CD4-positive, alpha-beta T cell treated with Interferon alpha-2 for 1 hour (primary cell): ENCODE data around the gene OR6A2.
"Not testable (repeated sequence)": the region's sequence is repeated elsewhere in the genome, so short reads cannot be mapped to it uniquely, and the experiment has no call there.

Experiments used
- DNase-seq, 2 donors: peaks; one replicate each; pipeline ENCODE4 v3.0.0-alpha.2; 2020 to 2022

OR6A2 gene

DNA sequence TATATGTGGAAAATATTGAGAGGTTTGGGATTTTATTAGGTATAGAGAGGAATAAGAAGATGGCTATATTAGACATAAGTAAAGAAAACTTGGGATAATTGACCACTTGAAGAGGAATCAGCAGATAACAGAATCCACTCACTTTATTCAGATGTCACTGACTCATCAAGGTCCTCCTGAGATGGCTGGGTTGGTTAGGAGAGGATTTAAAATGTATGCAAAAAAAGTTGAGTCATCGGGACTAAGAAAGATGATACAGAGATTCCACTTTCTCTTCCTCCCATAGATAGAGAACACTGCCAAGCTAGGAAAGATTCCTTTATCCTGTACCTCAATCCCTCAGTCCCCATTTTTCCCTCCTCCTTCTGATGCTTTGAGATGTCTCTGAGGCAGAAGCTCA lies at the start of gene OR6A2:
Gene OR6A2, minus strand, starts transcription at position 288 of the 400 bp plus-strand sequence. CDS start 3,981 bp downstream, outside the sequence.
- DNase-seq, result no peak

GRCh38 chr11:6845383-6845782 lies 45.9 kb upstream of the OR6A2 start, which contains the start of gene OR10A5:
TSS of gene OR10A5 (plus strand) at chr11:6845683. CDS start at chr11:6845683, 0 bp downstream.
- DNase-seq, result no peak

- no peak for DNase-seq
Observed at GRCh38 chr11:6844356-6844755, 44.9 kb upstream of the OR6A2 start.

DNA sequence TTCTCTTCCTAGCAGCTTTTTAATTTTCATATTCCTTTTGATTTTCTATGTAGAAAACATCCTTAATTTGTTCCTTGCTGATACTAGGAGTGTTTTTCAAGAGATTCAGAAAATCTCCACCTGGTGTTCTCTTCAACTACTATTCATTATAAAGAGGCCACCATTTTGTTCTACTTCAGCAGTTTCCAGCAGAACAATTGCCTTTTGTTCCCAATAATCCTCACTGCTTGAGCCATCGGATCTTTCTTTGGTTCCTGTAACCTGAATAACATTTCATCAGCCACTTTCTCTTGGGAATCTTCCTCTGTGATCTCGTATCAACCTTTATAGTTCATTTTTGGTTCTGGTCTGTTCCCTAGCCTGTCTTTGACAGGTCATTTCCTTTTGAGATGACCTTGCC lies 44.2 kb upstream of the OR6A2 start:
- no peak for DNase-seq

GRCh38 chr11:6841694-6842093 lies 42.2 kb upstream of the OR6A2 start:
- DNase-seq, result no peak

- DNase-seq, result no peak
Observed at GRCh38 chr11:6834021-6834420, 34.5 kb upstream of the OR6A2 start.

DNA sequence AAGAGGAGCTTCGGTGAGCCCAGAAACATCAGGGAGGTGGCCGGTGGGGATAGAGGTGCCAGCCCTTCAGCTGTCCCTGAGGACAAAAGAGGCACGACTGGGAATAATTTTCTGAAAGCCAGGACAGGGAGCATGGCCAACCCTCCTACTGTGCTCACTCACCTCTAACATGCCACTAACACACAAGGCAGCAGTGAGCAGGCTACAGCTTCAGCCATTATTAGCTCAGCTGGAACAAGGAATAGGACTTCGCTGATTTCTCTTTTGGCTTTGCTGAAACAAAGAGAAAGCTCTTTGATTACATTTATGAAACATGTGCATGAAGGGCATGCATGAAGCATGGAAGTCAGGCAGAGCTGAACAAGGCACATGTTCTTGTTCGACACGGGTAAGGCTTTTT lies 33.9 kb upstream of the OR6A2 start:
- no peak for DNase-seq

GRCh38 chr11:6828103-6828502 lies 28.6 kb upstream of the OR6A2 start:
- DNase-seq, result no peak

DNA sequence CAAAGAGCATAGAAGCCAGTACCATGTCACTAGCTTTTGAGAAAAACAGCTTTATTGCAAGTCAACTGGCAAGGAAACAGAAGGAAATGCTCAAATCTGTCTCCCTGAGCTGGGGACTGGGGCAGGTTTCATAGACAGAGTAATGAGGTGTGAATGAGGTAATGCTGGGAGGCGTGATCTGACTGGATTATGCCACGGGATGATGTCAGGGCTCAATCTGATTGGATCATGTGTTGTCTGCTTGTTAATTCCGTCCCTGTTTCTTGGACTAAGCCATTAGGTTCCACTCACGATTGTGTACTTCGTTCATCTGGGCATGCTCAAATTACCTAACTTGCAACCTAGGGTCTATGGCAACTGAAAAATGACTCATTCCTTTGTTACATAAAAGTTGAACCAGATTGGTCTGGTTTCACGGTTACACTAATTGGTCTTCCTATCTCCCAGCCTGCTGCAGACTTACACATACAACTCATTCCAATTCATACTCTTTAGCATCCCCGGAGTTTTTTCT lies 25.8 kb upstream of the OR6A2 start:
- no peak for DNase-seq

- DNase-seq, result no peak
Observed at GRCh38 chr11:6824136-6824823, 24.8 kb upstream of the OR6A2 start.

DNA sequence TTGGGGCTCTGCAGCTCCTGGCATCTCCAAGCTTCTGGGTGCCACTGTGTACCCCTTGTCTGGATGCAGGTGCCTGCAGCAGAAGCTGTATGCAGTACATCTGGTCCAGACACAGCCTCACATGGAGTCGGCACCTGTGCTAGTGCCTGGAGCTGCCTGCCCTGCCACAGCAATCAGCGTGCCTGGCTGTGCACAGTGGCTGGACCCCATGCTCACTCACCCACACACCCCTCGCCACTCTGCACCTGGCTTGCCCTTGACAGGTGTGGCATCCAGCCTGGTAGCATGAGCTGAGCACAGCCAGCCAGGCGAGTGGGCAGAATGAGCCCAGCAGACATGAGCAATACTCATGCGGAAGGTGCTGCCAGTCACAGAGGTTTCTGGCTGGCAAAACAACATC lies 19.5 kb upstream of the OR6A2 start:
- DNase-seq, result no peak

- DNase-seq, result no peak
Observed at GRCh38 chr11:6817694-6818093, 18.2 kb upstream of the OR6A2 start.

DNA sequence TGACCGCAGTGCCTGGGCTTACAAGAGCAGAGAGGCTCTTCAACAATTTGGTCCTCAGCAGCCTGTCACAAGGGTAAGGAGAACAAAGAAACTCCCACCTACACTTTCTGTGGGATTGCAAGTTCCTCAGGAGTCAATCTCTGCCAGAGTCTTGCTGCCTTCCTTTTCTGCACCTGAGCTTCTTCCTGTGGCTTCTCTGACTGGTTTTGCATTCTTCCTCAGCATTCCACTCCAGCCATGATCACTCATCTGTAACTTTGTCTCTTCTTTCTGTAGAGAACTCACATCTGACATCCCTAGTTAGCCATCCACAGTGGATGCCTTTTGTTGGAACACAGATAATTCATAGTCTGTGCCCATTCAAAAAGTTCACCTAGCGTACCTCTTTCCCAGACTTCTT lies 14.2 kb upstream of the OR6A2 start:
- DNase-seq, result no peak

GRCh38 chr11:6812390-6813005 lies 13.0 kb upstream of the OR6A2 start:
- peak; percentile 20 to 60 for DNase-seq

DNA sequence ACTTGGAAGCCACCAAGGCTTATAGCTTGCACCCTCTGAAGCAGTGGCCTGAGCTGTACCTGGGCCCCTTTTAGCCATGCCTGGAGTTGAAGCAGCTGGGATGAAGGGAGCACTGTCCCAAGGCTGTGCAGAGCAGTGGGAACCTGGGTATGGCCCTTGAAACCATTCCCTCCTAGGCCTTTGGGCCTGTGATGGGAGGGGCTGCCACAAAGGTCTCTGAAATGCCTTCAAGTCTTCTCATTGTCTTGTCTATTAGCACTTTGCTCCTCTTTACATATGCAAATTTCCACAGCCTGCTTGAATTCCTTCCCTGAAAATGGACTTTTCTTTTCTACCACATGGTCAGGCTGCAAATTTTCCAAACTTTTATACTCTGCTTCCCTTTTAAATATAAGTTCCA lies 1.6 kb upstream of the OR6A2 start:
- not testable (repeated sequence) for DNase-seq

DNA sequence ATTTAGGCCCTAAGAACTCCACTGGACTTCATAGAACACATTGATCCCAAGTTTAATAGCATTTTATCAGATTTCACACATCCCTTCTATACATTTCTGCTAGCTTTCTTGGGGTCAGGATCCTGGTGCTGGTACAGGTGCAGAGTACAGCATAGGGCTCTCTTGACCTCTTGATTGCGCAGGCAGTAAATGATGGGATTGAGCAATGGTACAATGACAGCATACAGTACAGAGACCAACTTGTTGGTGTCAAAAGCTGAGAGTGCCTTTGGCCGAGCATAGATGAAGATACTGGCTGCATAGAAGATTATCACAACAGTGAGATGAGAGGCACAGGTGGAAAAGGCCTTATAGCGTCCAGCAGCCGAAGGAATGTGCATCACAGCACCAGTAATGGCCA lies 4.8 kb downstream of the OR6A2 start:
- DNase-seq, result no peak

DNA sequence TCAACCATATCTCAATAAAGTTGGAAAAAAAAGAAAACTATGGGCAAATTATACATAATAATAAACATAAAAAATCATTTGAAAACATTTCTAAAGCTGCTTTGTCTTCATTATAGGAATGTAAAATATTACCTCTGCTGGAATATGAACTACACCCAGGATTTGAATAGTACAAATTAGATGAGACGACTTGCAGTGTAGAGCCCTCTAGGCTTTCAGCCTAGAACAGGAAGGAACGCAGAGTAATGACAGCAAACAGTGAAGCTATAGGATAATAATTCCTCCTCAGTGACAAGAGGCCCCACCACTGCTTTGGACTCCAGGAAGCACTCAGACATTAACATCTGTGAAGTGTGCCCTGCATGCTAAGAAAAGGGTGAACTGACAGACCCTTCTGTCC lies 8.9 kb downstream of the OR6A2 start:
- DNase-seq, result no peak

DNA sequence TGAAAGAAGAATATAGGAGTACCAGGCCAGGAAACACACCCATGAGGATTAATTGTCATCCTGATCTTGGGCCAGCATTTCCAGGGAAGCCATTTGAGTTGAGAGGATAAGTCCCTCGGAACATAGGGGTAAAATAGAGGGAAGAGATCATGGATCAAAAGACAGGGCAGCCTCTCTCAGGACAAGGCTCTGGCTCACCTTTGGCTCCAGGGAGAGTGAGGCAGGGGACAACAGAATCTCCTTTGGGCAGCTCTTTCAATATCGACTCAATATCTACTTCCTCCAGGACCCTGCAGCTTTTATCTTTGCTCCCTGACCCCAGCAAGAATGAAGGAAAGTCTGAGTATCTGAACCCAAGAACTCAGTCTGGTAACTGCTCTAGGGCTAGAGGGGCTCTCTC lies 16.8 kb downstream of the OR6A2 start, which contains the start of gene OR2AG1:
Gene OR2AG1, plus strand, starts transcription at position 301 of the 400 bp plus-strand sequence. CDS start 2,018 bp downstream, outside the sequence.
- no peak for DNase-seq

- no peak for DNase-seq
Observed at GRCh38 chr11:6780829-6781228, 18.7 kb downstream of the OR6A2 start.

- DNase-seq, result no peak
Observed at GRCh38 chr11:6778518-6778917, 21.0 kb downstream of the OR6A2 start.

DNA sequence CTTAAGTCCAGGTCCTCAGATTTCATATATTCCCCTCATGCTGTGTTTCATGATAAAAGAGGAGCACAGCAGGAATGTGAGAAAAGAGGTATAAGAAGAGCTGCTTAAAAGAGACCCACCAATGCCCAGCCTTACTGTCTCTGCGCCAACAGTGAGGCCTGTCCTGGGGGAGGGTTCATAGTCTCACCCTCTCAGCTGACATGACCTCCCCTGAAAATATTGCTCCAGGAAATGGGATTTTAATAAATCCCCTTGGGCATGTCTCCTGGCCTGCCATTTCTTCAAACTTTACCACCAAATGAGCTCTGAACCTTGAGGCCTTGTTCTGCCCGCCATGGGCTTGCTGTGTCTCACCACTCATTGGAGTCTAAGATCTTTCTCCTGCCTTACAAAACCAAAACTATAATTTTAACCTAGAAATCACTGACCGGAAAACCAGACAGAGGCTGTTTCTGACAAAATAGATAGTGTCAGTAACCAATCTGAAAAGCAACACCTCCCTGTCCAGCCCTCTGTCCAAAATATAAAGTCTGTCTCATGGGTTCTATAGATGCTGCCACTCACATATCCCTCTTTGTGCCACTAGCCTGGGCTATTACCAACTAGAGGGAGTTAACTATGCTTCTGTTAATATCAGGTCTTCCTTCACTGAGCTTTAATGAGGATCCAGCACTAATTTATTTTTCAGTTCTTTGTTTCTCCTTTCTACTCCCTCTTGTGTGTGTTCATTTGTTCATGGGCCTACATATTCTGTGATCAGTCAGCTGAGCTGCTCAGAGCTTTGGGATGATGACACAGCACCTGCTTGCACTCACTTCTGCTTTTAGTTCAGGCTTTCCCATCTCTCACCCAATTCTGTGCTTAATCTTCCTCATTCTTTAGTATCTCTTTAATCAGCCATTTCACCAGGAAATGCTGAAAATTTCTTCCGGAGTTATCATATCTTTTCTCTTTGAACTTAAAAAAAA lies 27.3 kb downstream of the OR6A2 start, which contains the start of gene OR2AG2:
Gene OR2AG2, minus strand, starts transcription at position 51 of the 968 bp plus-strand sequence. CDS start 3,019 bp downstream, outside the sequence.
- peak in 1 of 2 donors; percentile 36 for DNase-seq

DNA sequence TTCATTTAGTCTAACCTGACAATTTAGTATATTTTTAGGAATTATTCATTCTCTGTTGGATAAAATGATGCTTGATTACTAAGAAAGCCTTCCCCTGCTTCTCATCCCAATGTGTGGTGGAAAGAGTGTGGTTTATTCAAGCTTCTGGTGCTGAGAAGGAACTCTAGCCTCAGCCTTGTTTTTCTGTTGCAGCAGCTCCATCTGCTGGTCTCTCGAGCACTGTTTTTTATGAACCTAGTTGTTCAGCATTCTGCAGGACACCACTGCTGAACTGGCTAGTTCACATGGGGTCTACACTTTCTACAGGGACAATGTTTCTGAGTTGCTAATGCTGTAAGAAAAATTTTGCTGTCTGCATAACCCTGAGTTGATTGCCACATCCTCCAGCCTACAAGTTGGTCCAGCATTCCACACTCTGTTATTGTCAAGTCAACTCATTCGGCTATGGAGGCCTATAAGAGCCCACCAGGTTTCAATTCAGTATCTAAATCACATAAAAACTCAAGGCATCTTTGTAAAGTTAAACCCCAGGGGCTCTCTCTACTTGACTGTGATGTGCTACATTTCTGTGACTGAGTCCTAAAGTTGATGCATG lies 42.0 kb downstream of the OR6A2 start:
- peak; percentile 67 to 74 for DNase-seq
